Measurements from ENCODE around the gene CNKSR3.

Gene CNKSR3

DNA sequence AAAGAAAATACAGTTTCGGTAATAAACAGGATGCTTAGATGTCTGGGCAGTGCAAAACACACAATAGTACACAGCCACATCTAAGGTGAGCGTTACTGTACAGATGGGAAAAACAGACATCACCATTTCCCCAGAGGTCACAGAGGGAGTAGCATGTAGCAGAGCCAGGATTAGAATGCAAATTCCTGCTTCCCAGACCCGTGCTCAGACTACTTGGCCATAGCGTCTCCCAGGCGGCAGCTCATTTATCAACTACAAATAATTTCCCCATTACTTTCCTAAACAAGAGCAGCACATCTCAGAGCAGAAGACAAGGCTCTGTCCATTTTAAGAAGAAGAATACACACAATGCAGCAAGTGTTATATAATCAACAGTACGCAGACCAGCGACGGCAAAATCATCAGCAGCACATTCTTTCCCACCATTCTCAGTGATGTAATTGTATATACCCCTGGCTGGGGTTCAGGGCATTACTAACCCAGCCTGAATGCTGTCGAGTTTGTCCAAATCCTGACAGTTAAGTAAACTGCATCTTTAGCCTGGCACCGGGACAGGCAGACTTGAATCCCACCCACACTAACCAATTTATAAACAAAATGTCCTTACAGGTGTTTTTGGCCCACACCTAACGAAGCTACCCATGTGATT lies 61.9 kb downstream of the CNKSR3 start:
- peak; percentile 78 for DNase-seq

DNA sequence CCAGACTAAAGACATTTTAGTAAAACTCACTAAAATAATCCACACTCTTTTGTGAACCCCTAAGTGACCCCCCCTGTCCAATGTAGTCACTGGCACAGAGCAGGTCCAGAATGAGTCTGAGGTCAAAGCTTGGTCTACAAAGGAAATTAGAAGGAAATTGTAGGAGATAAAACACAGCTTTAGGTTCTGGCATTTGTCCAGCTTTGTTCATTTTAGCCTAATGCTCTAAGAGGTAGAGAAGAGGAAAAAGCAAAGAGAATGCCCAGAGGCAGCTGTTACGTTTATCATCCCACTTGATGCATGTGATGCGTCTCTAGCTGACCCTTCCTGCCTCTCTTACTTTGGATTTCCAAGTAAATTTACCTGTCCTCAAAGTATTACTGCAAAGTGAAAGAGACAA lies 62.5 kb downstream of the CNKSR3 start:
- peak; percentile 26 for DNase-seq

DNA sequence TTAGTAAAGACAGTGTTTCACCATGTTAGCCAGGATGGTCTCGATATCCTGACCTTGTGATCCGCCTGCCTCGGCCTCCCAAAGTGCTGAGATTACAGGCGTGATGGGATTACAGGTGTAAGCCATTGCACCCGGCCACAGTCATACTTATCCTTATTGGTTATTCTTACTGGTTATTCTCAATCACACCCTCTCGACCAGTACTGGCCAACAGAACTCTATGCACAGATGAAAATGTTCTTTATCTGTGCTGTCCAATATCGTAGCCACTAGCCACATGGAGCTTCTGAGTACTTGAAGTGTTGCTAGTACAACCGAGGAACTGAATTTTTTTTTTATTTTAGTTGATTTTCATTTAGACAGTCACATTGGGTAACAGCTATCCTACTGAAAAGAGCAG lies 63.5 kb downstream of the CNKSR3 start:
- DNase-seq, result no peak

DNA sequence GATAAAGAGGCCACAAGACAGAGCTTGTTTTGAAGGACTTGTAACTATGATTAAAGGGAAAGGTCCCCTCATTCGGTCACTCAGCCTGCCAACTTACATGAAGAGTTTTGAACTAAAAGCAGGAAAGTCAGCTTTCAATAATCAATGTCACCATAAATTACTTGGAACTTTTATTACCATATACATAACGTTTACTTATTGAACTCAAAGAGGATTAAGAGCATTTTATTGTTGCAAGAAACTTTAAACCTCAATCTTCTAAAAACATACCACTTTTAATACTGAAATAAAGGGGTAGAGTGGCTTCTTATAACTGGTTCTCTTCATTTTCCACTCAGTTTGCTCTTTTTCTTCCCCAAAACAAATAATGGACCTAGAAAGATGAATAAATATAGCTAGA lies 65.1 kb downstream of the CNKSR3 start:
- no peak for DNase-seq

DNA sequence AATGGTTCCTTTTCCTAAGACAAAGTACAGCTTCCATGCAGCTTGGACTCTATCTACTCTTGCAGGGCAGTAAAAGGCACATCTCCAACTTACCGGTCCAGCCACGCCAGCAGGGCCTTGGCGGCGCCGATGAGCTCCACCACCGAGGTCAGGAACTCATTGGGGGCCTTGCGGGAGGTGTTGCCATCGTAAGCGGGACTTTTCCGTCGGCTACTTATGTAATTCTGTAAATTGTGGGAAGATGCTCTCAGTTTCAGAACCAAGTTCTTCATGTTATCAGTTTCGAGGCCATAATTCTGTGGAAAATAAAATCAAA lies 68.5 kb downstream of the CNKSR3 start:
- no peak for DNase-seq

DNA sequence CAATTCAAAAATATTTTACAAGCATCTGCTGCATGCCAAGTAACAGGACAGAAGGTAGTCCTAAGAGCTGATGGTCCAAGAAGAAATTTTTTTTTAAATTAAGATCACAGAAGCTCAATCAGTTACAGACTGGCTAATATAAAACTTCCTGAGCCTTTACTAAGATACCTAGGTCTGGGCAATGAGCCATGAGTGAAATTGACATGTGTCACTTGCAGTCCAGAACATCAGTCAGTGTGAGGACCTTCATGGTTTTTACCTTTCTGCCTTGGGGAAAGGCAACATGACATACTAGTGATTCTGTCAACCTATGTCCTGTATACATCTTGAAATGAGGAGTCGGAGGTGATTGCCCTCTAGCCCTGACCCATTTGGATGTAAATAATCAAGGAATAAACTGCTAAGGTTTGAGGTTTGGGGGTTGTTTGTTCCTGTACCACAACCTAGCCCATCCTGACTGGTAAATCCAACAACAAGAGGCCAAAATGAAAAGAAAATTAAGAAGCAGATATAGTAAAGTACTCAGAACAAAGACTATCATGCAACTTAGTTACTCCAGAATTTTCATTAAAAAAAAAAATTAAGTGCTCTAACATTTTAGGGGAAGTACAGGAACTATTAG lies 70.0 kb downstream of the CNKSR3 start:
- DNase-seq, result no peak

DNA sequence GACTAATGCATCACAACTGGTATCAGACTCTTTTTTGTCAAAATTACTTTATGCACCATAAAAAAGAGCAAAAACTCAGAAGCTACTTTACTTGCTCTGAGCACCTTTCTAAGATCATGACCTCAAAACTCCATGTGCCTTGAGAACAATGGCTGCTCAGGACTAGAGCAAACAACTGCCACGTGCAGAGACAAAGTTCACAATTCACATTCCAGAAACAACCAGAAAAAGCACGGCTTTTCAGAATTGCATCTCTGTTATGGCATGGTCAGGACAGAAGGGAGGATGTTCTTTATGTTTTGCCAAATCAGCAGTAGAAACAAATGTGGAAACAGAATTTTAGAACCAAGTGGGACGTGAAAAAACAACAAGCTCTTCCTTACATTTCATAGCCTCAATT lies 70.5 kb downstream of the CNKSR3 start:
- DNase-seq, result no peak

DNA sequence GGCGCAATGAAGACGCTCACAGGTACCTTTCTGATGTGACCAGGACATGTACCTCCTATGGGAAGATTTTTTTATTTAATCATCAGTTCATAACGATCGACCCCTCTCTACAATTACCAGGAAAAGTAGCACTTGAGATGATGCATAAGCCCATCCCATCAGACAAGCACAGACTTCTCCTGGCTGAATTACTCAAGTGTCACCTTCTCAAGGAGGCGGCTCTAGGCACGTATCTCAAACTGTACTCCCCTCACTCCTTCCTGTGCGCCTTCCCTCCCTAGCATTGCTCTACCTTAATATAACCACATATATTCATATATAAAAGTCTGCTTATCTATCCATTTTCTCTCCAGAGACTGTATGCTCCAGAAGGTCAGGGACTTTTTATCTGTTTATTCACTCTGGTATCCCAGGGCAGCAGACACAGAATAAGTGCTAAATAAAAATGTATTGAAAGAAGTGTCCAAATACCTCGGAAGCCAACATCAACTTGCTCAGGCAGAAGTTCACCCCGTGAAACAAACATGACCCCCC lies 71.5 kb downstream of the CNKSR3 start:
- no peak for DNase-seq

DNA sequence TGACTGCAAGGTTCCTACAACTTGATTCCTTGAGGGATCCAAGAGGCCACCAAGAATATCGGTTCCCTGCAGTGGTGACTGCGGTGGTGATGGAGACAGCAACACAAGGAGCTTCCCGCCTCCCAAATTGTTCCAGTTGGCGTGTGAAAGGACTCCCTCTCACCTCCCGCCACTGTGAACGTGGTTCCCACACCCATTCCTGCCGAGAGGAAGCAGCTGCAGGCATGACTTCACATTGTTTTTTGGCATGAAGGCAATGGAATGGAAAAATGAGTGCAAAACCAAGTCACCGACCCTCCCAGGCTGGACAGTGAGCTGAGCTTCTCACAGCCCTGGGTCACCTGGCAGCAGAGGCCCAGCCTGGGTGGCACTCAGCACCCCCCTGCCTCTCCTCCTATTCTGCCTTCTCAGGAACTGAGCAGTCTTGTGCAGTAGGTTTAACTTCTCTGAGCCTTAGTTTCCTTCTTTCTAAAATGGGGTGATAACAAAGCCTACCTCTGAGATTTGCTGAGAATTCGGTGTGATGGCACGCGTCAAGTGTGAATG lies 75.0 kb downstream of the CNKSR3 start:
- no peak for DNase-seq

DNA sequence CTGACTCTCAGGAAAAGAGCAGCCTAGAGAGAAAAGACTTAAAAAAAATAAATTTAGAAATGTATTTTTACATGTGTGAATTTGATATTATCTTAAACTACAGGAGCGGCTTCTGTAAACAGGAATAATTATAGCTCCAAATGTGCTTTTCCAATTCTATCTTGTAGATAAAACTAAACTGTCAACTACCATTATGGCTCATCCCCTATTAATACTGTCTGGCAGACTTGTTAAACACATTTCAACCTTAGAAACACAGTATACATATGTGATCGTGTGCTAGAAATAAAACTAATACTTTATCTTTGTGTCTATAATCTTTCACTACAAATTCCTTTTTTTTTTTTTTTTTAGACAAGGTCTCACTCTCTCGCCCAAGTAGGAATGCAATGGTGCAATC lies 75.8 kb downstream of the CNKSR3 start:
- DNase-seq, result no peak

DNA sequence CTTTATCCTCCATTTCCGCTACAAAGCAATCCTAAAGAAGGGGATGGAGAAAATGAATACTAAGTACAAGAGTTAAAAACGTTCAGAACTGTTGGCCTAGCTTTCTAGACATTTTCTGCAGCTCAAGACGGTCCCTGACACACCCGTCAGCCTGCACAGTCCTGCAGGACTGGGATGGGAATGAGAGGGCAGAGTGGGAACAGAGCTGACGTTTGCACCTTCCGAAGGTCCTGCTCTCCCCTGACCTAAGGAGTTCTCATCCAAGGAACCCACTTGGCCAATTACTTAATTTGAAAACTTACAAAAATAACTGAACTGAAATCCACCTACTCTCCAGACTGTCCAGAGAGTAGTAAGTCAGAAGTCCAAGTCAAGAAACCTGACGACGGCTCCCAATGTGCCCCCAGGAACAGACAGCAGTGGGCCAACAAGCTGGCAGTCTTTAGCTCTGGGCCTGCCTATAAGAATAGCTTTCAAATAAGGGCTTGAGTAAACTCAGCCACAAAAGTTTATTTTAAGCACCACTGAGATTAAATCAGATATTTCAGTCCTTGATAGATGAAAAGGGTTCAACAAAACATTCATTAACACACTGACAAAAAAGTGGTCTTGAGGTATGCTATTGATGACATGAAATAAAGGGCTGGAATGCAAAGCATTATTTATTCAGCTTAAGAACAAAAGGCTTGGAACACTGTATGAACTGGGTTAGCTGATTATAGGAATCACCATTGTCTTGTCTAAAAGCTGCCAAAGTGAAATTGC lies 76.8 kb downstream of the CNKSR3 start:
- DNase-seq, result peak; percentile 62

DNA sequence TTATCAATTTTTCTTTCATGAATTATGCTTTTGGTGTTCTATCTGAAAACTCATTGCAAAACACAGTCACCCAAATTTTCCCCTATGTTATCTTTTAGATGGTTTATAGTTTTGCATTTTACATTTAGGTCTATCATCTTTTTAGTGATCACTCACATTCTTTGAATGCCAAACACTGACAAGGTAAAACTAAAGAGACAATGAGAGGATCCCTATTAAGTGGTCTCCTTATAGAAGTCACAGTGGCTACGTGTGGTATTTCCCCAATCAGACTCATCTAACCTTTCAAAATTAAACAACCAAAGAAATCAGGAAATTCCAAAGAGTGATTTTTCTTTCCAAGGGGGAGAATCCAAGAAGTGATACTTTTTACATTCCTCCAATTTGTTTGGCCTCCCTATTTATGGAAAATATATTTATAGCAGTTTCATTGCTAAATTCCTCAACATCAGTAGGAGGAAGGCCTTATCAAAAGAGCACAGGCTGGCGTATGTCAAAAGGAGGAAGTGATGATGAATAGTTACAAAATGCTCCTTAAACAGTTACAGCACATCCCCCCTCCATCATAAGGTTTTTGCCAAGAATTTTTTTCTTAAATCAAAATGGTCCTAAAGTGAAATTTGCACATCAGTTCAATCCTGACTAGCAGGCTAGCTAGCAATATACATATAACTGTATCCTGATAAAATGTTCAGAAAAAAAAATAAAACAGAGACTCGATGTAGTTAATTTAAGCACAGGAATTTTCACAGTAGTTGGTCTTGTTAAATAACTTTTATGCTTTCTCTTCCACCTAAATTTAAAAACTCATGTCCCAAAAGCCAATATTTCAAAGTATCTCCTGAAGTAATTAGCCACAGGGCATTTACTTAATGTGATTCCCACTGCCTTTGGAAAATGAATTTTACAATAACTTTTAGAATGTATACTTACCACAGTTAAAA lies 77.7 kb downstream of the CNKSR3 start:
- peak; percentile 75 for DNase-seq

DNA sequence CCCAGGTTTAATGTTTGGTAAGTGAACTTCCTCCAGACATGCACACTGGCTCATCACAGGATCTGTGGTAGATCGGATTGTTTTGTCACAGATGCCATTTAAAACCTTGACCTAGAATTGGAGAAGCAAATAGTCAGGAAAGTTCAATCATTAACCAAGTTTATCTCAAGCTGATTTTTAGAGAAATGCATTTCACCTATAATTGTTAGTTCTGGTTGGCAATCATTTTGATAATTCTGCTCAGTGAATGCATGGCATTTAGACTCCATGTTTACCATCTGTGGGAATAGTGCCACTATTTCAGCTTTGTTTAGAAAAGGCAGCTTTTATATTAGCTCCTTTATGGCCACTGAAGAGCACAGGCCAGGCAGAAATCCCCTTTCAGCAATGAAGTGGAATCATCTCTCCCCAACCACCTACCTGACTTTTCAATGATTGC lies 80.0 kb downstream of the CNKSR3 start:
- no peak for DNase-seq

DNA sequence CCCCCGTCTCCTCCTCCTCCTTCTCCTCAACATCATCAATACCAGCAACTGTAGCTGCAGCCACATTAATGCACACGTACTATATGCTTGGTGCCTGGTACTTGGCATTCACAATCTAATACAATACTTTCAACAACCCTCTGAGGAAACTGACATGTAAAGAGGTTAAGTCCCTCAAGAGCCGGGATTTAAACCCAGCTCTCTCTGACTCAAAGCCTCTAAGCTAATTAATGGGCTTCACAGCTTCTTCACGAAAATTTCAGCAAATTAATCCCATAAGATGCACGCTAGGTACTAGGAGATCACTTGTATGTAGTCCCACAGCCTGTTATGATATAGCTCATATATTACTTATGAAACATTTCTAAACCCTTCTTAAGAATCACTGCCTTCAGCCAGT lies 80.8 kb downstream of the CNKSR3 start:
- no peak for DNase-seq

DNA sequence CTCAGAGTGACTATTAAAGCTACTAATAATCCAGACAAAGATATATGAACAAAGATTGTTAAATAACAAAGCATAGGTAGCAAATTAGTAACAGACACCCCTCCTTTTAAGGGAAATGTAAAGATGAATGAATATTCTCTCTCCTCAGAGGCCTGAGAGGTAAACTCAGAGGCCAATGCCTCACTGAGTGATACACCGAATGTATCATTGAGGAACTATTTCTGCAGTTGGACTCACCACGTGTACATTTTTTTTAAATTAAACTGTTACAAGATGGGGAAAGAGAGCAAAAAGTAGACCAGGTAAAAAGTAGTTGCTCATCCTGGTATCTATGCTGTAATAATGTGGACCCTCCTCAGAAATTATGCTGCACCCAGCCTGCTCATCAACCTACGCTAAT lies 81.6 kb downstream of the CNKSR3 start:
- DNase-seq, result peak; percentile 43

DNA sequence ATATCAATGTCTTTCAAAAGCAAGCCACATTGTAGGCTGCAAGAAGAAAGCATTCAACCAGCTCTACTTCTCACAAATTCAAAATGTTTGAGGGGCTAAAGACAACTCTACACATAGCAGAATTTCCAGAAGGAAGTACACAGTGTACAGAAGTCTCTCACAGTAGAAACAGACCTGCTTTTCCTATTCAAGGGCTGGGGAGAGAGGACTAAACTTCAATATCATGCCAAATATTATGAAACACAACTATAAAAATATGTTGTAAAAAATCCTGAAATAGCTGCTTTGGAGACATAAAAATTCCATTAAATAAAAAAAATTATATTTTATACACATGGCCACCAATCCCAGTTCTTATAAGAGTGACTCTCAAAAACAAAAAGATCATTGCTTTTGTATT lies 83.0 kb downstream of the CNKSR3 start:
- no peak for DNase-seq

DNA sequence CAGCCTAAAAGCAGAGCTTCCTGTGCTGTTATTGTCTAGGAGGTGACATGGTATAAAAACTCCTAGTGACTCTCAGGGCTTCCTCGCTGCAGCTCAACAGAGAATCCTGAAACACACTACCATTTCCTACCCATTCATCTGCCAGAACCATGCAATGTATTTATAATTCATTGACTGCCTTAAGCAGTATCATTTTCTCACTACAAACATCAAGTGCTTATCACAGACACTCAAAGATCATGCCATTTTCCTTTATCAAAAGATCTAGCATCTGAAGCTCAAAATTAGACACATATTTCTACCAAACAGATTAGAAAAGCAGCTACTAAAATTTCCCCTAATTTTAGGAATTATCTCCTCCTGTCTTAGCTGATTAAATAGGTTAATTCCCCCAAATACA lies 83.5 kb downstream of the CNKSR3 start:
- no peak for DNase-seq

DNA sequence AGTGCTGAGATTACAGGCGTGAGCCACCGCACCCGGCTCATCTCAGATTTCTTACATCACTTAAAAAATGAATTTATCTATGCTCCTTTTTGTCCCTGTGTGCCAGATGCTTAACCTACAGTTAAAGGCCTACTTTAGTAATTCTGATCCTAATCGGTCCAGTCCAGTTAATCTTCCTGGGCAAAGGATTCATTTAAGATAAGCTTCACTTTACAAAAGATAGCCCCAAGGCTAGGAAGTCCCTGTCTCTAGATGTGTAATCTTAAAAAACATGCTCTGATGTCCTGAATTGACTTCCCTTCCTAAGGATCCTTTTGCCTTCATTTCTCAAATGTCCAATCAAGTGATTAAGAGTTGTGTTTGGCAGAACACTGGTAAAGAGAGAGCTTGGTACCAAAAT lies 85.5 kb downstream of the CNKSR3 start:
- no peak for DNase-seq

DNA sequence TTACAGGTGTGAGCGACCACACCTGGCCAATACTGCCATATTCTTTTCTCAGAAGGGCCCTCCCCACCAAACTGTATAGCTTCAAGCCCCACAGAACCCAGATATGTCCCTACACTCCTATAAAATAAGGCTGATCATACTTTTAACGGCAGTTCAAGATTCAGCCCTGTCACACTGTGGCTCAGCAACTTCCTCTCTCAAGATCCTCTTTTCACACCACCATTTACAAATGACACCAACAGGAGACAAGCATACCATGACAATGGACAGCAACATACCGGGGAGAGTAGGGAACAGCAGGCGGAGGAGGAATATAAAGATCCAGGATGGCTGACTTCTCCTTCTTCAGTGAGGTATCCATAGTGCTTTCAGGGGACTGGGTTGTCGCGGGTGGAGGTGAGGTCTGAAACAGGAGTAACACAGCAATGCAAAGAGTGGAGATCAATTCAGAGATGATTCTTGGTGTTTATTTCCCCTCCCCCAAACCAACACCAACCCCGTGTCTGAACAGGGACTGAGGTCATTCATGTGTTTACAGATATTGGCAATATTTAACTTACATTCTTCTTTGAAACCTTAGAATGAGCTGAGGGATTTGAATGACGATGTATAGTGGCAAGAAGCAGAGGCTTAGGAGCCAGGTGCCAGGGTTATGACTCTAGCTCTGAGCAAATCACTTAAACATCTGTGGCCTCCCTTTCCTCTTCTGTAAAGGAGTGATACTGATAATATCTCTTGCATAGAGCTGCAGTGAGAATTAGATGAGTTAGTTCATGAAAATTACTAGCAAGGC lies 96.3 kb downstream of the CNKSR3 start:
- DNase-seq, result peak; percentile 66

DNA sequence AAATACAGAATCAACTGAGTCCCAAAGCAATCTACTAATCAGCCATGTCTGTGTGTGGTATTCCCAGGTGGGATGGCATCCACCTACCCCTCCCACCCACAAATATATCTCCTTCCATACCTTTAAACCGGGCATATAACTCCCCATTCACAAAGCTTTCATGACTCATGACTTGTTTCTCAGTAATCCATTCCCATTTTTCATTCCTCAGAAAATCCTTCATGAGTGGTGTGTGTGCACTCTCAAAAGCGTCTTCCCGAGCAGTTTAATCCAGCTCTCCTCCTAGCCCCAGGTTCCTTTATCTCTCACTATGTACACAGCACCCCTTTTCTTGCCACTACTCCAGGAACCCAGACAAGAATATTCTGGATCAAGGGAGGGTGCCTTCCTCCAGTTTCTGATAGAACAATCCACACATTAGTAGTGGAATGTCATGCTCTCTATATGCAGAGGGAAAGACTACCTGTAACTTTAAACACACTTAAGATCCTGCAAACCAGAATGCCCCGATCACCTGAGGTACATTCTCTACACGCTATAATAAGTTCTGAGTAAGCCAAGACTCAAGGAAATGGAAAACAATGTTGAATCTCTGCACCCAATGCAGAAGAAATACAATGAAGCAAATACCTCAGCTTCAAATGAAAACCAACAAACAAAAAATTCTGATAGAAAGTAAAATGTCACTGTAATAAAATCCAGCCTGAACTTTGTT lies 98.2 kb downstream of the CNKSR3 start:
- no peak for DNase-seq

DNA sequence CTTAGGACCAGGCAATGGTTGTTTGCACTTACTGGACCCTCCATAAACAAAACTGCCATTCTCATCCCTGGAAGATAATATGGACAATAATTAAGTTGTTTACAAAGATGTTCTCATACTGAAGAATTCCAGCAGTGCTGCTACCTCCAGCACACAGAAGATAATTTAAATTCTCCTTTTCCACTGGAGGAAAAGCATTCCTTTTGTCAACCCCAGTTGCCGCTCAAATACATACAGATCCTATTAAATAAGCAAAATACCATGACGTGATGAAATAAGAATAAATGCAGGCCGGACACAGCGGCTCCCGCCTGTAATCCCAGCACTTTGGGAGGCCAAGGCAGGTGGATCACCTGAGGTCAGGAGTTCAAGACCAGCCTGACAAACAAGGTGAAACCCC lies 99.4 kb downstream of the CNKSR3 start:
- no peak for DNase-seq
